Measurements from ENCODE around the gene CACNA2D1.

Gene CACNA2D1

DNA sequence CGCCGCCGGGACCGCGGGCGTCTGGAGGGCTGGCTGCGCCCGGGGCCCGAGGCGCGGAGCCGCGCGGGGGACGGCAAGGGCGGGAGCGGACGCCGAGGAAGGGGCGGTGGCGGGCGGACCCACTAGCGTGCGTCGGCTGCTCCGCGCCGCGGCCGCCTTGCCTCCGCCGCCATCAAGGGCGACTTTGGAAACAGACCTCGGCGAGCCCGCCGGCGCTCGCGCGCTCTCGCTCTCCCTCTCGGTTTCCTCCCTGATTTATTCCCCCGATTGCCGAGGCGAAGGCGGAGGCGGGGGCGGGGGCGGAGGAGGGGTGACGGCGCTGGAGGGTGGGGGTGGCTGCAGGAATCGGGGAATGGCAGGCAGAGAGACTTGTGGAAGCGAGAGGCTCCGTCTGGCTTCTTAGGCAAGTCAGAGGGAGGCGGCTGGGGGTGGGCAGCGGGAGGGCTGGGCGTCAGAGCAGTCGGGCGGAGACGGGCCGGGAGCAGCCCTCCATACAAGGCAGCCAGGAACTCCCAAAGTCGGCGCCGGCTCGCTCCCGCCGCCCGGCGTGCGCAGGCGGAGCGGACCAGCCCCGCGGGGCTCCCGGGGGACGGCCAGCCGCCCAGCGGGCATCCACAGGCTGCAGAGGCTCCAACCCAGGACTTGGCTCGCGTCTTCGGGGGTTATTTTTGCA lies at the start of gene CACNA2D1:
TSS of gene CACNA2D1 (minus strand) at position 231 of the 673 bp plus-strand sequence.
- no peak for DNase-seq

DNA sequence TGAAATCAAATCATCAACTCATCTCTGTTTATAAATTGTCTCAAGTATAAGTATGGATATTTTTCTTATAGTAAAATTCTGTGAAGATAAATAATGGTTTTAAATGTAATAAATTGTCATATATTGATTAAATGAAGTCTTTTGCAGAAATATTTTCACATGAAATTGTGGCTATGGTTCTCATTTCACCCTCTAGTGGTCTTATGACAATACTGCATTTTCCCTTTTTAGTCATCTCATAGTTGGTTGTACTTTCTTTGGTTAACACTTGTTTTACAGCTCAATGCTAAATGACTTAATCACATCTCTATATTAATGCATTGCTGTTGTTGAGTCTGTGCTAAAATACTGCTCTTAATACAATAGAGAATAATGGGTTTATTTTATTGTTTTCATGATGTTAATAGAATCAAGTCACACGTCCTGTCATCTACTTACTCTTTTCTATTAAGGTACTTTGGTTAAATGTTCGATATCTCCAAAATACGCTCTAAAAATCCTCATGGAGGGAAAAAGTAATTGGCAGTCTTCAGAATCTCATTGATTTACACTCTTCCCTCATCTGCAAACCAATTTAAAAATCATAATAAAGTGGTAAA lies 38.0 kb upstream of the CACNA2D1 start:
- no peak for DNase-seq

DNA sequence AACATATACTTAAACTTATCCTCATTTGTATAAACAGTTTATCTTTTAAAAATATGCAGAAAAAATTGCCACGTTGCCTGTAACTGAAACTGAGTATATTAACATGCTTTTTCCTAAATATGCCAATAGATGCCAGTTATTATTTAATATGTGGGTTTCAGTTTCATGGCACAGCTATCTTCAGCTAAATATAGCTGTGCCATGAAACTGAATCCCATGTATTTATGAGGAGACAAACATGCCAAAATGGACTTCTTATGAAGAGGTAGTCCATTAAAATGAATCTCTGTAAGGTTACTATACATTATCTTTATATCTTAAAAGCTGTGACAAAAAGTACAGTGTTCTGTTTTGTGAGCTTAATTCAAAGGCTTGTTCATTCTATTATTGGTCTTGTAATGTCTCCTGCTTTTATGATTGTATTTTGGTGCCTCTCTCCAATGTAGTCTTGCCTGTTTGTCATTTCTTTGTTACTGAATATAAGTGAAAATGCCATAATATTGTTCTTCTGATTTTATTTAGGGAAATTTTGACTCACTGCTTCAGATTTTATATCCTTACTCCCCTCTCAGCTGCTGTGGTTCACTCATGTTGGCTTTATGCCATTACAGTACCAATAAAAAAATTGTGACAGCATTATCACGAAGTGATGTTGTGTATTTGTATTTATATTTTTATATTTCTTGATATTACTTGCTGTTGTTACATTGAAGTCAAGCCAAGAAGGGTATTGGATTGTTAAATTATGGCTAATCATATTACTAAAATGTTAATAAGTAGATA lies 34.3 kb upstream of the CACNA2D1 start:
- DNase-seq: no peak

DNA sequence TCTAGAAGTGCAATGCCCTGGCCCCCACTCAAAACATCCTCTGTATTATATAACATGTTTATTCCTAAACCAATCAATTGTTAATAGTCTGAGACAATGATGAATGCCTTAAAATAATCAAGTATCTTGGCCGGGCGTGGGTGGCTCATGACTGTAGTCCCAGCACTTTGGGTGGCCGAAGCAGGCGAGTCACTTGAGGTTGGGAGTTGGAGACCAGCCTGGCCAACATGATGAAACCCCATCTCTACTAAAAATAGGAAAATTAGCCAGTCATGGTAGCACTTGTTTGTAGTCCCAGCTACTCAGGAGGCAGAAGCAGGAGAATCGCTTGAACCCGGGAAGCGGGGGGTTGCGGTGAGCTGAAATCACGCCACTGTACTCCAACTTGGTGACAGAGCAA lies 29.4 kb upstream of the CACNA2D1 start:
- no peak for DNase-seq

DNA sequence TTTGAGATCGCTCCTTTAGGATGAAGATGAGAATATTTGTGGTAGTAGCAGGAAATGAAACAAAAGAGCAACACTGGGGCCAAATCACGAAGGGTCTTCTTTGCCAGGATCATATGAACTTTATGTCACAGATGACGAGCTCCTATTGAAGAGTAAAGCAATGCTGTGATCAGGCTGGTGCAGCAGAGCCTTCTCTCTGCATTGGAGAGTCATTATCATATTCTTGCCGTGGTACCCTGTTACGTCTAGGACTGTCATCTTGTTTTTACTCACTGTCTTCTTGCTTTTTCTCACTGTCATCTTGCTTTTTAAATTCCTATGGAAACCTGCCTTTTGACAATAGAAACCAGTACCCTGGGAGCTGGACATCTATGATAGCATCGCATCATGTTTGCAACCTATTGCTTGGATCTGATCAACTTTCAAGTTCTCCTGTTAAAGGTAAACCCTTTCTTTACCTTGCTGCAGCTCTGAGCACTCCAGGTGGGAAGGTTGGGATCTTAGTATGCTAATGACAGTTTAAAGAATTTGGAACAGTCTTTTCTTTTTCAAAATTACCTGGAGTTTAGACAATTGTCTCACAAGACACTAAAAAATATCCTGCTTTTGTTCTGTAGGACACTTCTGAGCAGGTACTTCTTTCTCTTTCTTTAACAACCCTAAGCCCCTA lies 27.9 kb upstream of the CACNA2D1 start:
- DNase-seq: no peak

DNA sequence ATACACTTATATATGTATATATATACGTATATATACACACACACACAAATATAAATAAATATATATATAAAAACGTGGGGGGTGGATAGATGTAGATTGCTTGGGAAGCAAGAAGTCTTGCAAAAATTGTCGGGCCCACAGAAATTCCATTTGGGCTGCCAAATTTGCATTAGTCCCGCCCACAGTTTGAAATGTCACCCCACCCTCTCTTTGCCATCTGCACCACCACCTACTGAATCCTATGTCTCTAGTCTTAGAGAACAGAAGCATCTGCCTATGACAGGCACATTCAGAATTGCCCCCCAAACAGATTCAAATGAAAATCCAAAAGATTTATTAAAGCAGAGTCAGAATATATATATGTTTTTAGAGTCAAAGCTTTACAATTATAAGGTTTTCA lies 25.6 kb upstream of the CACNA2D1 start:
- no peak for DNase-seq

DNA sequence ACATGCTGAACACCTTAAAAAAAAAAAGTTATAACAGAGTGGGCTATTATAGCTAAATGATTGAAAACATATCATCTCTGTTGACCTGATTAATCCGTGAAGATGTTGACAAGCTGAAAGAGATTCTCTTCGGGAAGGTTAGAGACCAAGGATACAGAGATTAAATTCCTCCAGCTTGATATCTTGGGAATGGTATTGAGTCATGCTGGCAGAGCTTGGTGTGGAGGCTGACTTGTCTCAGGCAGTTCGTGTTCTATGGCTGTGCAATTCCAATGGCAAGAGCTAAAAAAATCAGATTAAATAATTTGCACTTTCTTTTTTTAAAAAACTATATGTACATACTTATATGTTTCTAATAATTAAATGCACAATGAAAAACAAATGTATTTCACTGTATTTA lies 24.9 kb upstream of the CACNA2D1 start:
- DNase-seq: no peak

DNA sequence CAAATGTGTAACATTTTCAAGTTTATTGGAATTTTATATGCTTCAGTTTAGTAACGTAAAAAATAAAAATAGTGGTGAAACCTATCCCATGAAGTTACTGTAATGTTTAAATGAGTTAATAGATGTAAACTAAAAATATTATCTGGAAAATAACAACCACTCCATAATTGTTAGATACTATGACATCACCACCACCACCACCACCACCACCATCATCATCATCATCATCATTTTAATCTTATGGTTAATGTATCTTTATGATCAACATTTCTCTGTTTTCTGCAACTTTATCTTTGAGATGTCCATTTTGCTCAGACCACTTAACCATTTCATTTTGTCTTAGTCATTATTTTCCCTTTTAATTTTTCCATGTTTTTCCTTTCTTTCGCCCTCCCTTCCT lies 23.4 kb upstream of the CACNA2D1 start:
- no peak for DNase-seq

DNA sequence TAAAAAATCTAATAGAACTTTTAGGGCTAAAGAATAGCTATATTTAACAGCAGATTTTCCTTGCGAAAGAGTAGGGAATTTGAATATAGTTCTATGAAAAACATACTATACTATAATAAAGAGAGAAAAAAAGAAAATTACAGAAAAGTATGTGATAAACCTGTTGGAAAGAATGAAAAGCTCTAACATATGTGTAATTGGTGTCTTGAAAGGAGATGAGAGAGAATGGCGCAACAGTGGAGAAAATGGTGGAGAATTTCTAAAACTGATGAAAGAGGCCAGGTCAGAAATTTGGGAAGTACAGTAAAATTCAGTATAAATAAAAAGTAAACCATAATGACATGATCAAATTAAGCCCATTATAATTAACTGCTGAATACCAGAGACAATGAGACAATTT lies 20.8 kb upstream of the CACNA2D1 start:
- no peak for DNase-seq

DNA sequence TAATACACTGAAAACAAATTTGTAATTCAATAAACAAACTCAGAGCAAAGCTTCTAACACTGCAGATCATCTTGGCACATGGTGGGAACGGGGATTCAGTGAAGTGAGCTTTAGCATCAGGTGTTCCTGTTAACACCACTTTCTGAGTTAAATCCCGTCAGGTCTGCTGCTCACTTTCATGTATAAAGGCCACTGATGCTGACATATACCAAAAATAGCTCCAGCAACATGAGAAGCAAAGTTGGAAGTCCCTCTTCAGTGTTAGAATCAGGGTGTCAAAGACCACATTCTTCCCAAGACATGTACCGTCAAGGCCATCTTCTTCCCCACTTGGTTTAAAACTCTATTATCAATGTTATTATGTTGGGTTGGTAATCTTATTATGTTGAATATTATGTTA lies 11.7 kb upstream of the CACNA2D1 start:
- DNase-seq: no peak

DNA sequence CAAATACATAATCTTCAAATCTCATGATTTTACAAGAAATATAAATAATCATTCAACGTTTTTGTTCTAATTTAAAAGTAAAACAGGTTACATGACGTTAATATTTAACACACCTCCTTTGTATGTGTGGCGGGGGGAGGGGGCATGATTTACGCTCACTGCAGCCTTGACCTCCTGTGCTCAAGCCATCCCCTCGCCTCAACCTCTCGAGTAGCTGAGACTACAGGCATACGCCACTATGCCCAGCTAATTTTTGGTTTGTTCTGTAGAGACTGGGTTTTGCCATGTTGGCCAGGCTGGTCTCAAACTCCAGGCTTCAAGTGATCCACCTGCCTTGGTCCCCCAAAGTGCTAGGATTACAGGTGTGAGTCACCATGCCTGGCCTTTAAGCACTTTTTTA lies 7.2 kb upstream of the CACNA2D1 start:
- DNase-seq: no peak

DNA sequence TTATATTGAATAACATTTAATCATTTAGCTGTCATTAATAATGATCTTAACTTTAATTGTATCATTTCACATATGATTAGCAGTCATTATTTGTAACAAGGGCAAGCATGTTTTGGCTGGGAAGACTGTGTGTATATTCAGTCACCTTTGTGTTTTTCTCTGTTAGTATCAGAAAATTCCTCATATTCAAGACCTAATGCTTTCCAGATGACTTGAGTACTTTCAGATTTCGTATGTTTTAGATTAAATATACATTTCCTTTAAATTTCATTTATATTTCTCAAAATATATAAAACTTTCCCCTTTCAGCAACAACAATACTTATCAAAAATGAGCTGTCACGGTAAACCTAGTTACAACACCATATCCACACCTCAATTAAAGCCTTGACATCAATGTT lies 6.3 kb upstream of the CACNA2D1 start:
- DNase-seq: no peak

DNA sequence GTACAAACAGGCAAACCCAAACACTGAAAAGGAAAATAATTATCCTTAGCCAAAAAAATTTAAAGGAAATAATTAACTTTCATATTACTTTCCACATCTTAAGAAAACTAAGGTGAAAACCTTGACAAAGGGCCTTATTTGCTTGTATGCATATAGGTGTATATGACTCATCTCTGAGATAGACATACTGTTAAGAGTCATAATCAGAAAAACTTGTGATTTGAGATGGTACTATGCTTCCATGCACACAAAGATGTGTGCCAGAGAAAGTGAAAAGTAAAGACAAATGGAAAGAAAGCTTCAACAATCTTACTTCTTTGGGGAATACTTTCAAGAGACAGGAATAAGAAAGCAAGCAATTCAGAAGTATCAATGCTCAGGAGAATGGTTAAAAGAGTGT lies 3.3 kb upstream of the CACNA2D1 start:
- DNase-seq: no peak

DNA sequence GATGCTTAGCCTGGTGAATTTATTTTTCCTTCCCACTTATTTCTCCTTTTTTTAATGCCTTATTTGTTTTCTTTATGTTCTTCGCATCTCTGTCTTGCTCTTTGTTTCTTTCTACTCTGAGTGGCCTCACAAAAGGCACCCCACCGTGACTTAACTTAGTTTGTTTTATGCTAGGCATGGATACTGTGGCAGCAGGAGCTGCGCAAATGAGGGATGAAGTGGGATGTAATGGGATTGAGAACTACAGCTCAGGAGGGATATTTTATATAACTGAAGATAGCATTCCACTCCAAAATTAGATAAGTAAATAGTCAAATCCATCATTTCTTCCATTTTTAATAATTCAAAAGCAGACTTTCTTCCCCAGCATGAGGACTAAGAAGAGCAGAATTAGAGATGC lies 1.7 kb upstream of the CACNA2D1 start:
- DNase-seq: no peak

DNA sequence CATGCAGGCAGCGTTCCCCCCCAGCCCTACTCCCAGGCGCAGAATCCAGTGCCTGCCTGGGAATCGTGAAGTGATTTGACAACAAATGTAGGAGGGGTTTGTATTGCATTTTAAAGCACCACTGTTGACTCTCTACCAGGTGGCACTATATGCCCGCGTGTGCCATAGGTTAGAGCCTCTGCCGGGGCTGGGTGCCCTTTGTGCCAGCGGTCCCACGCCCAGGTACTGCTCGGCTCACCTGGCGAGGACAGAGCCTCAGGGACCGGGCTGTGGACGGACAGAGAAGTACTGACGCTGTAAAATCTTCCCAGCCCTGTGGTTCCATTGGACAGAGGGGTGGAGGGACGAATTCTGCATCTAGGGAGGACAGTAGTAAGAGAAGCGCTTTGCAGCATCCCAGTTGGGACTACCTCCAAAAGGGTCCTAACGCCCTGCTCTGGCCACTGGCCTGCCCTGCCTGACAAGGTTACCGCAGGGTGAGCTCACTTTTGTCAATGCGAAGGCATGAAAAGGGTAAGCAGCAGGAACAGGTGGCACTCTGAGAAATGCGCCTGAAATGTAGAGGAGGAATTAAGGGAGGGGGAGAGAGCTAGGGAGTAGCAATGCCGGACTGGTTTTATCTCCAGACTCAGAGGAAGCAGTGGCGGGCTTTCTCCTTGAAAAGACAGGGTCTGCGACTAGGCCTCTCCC lies 788 bp upstream of the CACNA2D1 start:
- no peak for DNase-seq

DNA sequence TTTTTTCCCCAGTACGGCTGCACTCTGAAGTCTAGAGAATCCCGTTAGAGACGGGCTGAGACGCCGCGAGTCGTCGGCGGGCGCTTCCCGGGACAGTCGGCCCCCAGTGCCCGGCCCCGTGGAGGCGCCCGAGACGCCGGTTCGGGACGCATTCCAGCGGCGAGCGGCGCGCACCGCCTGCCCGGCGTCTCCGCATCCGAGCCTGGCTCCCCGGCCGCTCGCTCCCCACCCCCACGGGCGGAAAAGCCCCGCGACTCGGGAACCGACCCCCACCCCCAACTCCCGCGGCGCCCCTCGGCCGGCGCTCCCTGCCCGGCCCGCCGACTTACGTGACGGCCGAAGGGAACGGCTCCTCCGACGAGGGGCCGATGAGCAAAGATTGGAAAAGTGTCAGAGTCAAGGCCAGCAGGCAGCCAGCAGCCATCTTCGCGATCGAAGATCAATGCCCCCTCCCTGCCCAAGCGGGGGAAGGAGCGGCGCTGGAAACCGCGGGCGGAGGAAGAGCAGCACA lies 486 bp downstream of the CACNA2D1 start:
- no peak for DNase-seq

DNA sequence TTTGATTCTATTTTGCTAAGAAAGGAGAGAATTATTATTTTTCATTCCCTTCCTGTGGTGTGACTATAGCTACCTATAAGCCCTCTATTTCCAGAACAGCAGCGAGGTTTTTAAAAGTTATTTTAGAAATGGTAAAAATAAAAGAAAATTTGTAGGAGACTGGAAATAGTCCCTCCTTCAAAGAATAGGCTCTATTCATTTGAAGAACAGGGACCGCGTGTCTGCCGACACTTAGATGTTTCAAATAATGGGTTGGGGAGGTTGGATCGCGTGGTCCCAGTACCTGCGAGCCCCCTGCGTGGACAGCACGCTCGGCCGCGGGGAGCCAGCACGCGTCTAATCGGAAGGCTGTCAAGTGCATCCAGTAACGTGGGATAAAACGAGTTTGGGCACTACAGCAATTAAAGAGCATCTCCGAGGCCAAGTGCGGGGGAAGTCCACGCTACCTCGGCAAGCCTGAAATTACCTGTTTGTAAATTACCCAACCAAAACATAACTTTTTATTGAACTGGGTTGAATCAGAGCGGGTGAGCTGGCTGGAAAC lies 1.0 kb downstream of the CACNA2D1 start:
- no peak for DNase-seq

DNA sequence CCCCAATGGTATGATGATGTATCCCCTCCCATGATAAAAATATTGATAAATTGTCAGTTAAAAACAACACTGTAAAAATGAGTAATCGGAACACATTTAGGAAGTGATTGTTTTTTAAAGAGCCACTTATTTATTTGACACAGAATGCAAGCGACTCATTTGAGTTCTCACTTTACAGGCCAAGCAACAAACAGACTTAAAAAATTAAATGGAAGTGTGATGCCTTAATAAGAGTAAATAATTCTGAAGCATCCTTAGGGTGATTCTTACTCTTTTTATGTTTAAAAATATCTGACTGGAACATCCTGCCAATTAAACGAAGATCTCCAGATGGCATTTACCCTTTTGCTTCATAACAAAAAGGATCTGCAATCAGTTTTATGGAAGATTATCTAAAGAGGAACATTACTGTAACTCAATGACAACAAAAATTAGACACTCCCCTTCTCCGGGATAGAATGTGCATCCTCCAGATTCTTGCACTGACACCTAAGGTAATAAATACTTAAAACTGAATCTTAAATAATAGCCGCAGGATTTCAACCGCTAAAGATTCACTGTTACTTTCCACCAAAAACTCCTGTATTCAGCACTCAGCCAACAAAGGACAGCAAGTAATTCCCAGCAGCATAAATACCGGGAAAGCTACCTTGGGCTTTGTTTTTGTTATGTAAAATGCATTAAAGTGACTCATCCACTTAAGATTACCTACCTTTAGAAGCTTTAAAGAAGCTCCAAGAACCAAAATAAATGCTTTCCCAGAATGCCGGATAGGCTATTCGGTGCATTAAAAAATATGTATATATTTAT lies 1.7 kb downstream of the CACNA2D1 start:
- no peak for DNase-seq

DNA sequence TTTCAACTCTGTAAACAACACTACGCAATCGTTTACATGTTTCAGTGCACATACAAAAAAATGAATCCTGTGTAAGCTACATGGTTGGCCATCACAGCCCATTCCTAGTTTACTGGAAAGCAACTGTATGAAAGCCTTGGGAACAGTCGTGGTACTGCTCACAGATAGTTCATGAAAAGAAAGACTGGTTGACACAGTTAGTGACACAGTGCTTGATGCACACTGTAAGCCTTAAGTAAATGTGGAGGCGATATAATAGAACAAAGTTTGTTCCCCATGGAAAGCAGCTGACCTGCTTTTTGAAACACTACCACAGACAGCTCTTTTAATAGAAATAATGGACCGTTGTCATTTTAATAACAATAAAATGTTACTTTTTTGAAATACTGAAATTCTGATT lies 5.1 kb downstream of the CACNA2D1 start:
- DNase-seq: no peak

DNA sequence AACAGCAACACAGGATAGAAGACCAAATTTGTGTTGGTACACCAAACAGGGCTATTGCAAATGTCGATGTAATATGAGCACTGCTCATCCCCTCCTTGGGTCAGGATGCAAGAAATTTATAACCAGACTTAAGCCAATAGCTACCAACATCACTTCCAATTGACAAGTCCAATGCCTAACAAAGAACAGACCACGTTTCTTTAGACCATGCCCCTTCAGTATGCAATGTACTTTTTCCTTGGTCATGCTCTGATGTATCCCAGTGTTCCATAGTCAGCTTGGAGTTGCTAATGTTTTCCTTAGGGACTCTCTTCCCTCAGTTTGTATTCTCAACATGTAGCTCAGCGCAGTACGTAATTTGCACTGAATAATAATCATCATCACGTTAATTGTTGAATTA lies 7.8 kb downstream of the CACNA2D1 start:
- DNase-seq: no peak

DNA sequence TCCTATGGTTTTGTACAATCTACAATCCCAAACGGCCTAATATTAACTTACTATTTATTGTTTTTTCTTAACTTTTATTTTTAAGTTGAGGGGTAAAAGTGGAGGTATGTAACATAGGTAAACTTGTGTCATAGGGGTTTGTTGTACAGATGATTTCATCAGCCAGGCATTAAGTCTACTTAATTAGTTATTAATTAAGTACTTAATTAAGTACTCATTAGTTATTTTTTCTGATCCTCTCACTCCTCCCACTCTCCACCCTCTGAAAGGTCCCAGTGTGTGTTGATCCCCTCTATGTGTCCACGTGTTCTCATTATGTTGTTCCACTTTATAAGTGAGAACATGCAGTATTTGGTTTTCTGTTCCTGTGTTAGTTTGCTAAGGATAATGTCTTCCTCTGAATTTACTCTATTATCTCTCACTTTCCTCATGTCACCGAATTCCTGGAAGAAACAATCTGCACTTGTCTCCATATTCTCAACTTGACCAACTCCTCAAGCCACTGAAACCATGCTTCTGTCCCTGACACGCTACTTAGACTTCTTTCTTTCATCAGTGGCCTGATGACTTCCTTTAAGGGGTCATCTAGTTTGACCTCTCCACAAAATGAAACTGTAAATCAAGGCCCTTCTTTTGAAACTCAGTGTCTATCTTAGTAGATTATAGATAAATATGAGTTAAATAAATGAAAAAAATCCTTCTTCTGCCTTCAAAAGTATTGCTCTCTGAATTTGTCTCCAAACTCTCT lies 9.1 kb downstream of the CACNA2D1 start:
- DNase-seq: no peak
